Measurements from ENCODE around the gene BICDL1. TPM values are rescaled to one million over a fixed set of nuclear protein-coding genes. Genes with fewer than 3 reads are reported as not detected.

The BICDL1 gene
- total and polyA plus RNA-seq, 3 donors from 2014 or later: 41.4 to 131 (median 78.3) TPM

DNA sequence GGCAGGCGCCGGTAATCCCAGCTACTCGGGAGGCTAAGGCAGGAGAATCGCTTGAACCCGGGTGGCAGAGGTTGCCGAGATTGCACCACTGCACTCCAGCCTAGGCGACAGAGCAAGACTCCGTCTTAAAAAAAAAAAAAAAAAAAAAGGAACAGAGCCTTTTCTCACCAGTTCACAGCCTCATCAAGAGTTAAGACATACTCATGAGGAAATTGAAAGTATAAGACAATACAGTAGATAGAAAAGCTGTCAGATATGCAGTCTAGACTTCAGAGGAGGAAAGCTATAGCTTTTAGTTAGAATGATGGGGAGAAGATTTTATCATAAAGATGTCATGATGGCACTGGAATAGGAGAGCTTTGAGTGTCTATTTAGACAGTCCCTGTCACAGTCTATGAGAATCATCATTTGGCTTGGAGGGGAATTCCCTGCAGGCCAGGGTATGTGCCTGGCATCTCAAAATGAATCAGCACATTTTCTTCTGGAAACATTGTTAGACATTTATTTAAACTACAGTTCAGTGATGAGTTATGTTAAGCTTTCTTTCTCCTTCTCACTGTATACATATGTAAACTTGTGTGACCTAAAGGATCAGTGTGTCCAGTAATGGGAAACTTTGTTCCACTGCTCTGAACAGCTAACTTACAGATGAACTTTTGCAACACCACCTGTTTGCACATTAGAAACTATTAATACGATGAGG is 130.4 kb downstream of the BICDL1 start:
- no peak overlapping the region for H3K27ac ChIP-seq
- peaks cover 29% of the 10 kb centered on the region for H3K4me1 ChIP-seq
- H3K36me3 ChIP-seq (ENCODE audit: low read depth, missing control alignments): no peaks in the 10 kb centered on the region
- WGBS, 2 donors: 44 to 80% methylated on average over 9 of the region's 9 CpGs
- TF ChIP-seq CTCF (IDR thresholded peaks at IDR 0.05) (no peak), POLR2A (IDR thresholded peaks at IDR 0.05) (no peak)
- DNase-seq: no peak
- H3K4me3 ChIP-seq: no peak overlapping the region
- no peaks in the 10 kb centered on the region for H3K9me3 ChIP-seq
- intact Hi-C loops (cut with DNase I; ENCODE audit: low total_unique reads): no loop called here
- H3K27me3 ChIP-seq: no peaks in the 10 kb centered on the region

GRCh38 chr12:120121343-120121742 is 132.3 kb downstream of the BICDL1 start:
- Histone ChIP-seq H3K4me1 (peaks cover 17% of the 10 kb centered on the region), H3K27me3 (no peaks in the 10 kb centered on the region), H3K9me3 (no peaks in the 10 kb centered on the region), H3K36me3 (ENCODE audit: low read depth, missing control alignments) (no peaks in the 10 kb centered on the region), H3K4me3 (no peak overlapping the region), H3K27ac (no peak overlapping the region)
- TF ChIP-seq POLR2A (IDR thresholded peaks at IDR 0.05) (no peak), CTCF (IDR thresholded peaks at IDR 0.05) (no peak)
- WGBS, 2 donors: 74 to 85% methylated on average over 2 of the region's 2 CpGs
- DNase-seq: no peak
- intact Hi-C loops (cut with DNase I; ENCODE audit: low total_unique reads): no loop called here

DNA sequence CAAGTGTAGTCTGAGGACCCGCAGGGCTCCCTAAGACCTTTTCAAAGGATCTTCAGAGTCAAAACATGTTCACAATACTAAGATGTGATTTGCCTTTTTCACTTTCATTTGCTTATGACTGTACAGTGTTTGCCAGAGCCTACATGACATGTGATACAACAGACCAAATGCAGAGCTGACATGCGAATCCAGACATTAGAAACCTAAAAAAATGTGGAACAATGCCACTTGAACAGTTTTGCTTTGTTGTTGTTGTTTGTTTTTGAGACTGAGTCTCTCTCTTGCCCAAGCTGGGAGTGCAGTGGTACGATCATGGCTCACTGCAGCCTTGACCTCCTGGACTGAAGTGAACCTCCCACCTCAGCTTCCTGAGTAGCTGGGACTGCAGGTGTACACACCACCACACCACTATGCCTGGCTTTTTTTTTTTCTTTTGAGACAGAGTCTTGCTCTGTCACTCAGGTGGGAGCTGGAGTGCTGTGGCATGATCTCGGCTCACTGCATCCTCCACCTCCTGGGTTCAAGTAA is 132.8 kb downstream of the BICDL1 start:
- Histone ChIP-seq H3K4me3 (no peak overlapping the region), H3K27me3 (no peaks in the 10 kb centered on the region), H3K27ac (no peak overlapping the region), H3K4me1 (peaks cover 17% of the 10 kb centered on the region), H3K9me3 (no peaks in the 10 kb centered on the region), H3K36me3 (ENCODE audit: low read depth, missing control alignments) (no peaks in the 10 kb centered on the region)
- WGBS, 2 donors: 61 to 72% methylated on average over 4 of the region's 4 CpGs
- TF ChIP-seq CTCF (IDR thresholded peaks at IDR 0.05) (no peak), POLR2A (IDR thresholded peaks at IDR 0.05) (no peak)
- no peak for DNase-seq
- intact Hi-C loops (cut with DNase I; ENCODE audit: low total_unique reads): no loop called here

DNA sequence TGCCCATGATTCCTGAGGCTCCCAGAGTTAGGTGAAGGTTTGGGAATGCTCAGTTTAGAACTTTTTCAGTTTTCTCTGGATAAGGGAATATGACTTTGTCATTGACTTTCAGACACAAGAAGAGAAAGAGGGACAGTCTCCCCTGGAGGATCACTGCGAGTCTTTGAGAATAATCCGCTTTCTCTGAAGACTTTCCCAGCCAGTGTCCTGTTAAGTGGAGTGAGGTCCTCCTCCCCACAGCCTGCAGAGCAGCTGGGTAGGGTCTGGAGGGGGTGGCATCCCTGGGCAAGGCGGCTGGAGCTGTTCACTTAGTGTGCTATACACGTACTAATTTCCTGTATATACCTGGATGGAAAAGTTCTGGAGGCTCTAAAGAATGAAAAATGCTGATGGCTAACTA is 136.0 kb downstream of the BICDL1 start:
- intact Hi-C loops (cut with DNase I; ENCODE audit: low total_unique reads): no loop called here

More for the DNA sequence above, 136.0 kb downstream of the BICDL1 start:
- TF ChIP-seq CTCF (IDR thresholded peaks at IDR 0.05): no peak
- TF ChIP-seq POLR2A (IDR thresholded peaks at IDR 0.05): no peak
- WGBS, 2 donors: 88 to 90% methylated on average over 4 of the region's 4 CpGs
- Histone ChIP-seq H3K36me3 (ENCODE audit: low read depth, missing control alignments) (no peaks in the 10 kb centered on the region), H3K27me3 (no peaks in the 10 kb centered on the region), H3K27ac (no peak overlapping the region), H3K9me3 (no peaks in the 10 kb centered on the region), H3K4me3 (no peak overlapping the region), H3K4me1 (no peaks in the 10 kb centered on the region)
- no peak for DNase-seq

All from testis (tissue), 3 donors.